HG02938 (cell line): Measurements from ENCODE around the gene ODC1.

Experiments
- ATAC-seq: cut with Tn5 transposase; IDR thresholded peaks from one replicate; pipeline ENCODE4 v1.9.1; 2021; ENCODE audit warnings: mild to moderate bottlenecking, moderate library complexity; ENCODE audit not compliant: unreplicated experiment

The ODC1 gene

DNA sequence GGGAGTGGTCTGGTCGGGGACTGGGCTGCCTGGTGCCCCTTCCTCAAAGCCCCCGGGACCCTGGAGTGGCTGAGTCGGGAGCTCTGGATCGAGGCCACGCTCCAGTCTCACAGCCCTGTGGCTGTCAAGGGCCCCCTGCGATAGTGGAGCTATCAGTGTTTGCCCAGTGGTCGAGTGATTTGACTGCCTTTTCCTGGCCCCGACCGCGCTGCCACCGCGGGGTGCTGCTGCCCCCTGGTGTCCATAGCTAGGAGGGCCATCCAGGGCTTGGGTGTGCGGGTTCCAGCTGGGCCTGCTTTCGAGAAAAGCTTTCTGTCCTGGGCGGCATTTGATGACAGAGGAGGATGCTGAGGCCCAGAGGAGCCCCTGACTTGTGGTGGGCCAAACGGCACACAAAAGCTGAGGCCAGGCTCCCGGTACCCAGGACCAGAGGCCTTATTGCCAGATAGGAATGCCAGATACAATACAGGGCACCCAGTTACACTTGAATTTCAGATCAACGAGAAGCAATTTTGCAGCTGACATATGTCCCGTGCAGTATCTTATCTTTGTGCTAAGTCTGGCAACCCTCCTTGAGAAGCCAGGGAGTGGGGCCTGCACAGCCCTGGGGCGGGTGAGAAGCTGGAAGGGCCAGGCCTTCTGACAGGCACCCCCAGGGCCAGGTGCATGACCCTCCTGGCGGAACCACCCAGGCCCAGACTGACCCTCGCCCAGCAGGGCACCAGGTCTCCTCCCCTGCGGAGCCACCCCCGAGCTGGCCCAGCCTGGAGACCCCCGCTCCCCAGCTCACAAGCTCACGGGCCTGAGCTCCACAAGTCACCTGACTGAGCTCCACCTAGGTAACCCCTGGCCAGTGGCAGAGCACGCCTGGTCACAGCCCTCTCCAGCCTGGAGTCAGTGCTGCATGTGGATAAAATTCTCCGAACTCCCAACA, 13.0 kb downstream of the ODC1 start:
- ATAC-seq, result peak; percentile 64

DNA sequence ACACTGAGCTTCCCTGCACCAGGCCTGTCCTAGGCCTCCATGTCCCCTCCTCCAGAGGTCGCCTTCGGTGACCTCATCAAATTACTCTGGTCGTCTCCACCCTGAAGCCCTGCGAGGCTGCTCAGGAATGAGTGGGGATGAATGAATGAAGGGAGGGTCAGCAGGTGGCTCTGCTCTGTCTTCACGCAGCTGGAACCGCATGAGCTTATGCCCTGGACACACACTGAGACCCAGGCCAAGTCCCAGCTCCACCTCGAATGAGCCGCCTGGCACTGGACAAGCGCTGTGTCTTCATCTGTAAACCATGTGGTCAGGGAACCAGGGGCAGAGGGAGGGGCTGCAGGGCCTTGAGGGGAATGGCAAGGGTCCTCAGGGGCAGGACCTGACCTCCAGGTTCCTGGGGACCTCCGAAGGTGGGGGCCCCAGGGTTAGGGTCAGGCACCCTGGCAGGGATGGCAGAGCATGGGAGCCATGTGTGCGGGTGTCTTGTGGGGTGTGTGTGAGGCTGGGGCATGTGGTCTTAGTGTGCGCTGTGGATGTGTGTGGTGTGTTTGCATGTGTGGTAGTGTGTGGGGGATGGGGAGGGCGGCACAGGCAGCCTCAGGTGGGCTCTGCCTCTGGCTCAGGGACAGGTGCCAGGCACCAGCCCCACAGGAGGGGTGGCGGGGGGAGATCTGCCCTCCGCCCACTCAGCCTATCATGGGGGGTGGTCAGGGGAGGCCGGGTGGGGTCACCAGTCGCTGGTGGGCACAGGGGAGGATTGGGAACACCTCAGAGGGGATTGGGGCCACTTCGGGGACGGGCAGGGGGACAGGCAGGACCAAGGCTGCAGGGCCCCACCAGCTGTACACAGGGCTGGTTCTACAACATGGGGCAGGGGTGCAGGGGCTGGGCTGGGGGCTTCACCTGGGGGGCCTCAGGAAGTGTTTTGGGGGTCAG, 13.9 kb downstream of the ODC1 start:
- ATAC-seq, result no peak

DNA sequence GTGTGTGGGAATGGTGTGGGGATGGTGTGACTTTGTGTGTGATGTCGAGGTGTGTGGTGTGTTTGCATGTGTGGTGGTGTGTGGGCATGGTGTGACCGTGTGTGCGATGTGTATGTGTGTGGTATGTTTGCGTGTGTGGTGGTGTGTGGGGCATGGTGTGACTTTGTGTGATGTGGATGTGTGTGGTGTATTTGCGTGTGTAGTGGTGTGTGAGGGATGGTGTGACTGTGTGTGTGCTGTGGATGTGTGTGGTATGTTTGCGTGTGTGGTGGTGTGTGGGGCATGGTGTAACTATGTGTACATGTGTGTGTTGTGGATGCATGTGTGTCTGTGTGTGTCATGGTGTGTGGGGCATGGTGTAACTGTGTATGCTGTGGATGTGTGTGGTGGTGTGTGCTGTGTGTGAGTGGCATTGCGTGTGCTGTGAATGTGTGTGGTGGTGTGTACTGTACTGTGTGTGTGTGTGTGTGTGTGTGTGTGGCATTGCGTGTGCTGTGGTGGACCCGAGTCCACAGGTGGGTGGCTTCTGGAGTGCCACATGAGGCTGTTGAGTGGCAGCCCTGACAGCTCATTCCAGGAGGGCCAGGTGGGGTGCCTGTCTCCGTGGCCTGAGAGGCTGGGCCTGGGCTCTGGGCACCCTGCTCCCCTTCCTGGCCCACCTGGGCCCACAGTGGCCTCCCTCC, 14.7 kb downstream of the ODC1 start:
- ATAC-seq, result no peak

DNA sequence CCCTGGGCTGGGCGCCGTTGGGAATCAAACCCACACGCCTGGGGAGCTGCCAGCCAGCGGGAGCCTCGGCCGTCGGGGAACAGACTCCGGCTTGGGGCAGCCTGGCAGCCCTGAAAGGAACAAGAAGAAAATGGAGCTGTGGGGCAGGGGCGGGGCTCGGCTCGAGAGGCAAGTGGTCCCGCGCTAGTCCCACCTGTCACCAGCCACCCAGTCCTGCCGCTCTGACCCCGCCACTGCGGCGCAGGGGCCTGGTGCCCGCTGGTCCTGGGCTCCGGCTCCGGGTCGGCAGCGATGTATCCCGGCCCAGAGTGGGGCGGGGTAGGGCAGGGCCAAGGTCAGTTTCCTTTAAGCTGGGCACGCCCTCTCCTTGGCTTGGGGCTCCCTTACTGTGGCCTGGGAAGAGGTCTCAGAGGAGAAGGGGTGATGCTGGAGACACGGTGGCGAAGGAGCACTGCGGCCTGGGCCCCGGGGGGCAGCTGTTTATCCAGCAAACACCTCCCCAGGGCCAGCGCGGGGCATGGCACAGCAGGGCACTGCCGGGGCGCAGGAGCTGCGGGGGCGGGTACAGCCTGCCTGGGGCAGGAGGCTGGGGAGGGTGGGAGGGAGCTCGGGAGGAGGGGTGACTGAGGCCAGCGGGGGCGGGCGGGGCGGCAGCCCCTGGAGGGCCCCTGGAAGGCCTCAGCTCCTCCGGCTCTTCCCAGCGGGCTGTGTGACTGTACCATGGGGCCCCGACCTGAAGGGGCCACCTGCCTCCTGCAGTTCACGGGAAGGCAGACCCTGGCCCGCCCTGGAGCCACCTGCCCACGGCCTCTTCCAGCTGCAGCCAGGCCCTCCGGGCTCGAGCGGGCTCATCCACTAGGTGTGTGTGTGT, 15.6 kb downstream of the ODC1 start:
- ATAC-seq, result no peak

DNA sequence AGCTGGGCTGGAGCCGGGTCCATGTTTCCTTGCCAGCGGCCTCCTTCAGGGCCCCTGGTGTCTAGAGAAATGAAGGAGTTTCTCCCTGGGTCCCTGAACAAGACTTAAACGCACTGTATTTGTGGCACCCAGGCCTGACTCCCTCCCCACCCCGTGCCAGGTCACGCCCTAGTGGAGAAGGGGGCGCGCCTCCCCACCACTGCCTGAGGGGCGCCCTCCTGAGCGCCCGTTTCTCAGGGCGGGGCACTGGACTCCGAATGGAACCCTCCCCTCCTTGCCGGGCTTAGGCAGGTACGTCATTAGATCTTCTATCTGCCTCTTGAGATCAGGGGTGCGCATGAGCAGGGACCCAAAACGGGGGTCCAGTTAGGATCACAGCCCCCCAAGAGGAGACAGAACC, 16.3 kb downstream of the ODC1 start:
- ATAC-seq, result no peak

DNA sequence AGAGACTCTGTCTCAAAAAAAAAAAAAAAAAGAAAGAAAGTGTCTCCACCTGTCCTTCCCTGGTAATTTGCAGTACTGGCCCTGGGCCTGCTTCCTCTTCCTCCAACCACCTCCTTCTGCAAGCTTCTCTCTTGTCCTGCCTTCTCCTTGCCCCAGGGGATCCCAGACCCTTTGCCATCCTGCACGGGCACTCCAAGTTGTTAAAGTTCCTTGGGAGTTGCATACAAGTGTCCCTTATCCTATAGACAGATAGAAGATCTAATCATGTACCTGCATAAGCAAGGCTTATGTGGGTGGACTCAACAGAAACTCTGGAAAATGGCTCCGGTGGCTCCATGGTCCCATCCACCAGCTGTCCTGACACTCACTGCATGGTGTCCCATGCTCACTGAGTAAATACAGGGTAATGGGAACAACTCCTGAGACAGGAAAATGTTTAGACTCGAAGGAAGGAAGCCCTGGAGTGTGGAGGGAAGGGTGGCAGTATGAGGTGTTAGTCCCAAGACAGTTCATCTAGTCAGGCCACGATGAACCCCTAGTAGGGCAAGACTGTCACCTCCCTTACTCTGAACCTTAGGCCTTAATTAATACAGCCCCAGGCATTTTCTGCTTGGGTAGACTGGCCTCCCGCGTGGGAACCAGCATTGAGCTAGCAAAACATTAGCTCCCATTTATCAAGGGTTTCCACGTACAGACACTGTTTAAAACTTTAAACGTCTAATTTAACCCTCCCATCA, 17.1 kb downstream of the ODC1 start:
- ATAC-seq, result no peak

DNA sequence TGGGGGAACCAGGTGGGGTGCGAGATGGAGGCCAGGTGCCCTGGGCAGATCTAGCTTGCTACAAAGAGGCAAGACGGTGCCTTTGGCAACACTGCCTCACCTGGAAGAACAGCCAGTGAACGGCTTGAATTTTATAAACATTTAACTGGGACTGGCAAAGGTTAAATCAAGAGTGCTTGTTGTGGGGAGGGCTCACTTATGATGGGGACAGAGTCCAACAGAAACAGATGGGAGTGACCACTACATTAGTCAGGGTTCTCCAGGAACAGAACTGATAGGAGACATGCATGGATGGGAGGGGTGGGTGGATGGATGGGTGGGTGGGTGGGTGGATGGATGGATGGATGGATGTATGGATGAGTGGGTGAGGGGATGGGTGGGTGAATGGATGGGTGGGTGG, 19.2 kb downstream of the ODC1 start:
- ATAC-seq, result no peak

DNA sequence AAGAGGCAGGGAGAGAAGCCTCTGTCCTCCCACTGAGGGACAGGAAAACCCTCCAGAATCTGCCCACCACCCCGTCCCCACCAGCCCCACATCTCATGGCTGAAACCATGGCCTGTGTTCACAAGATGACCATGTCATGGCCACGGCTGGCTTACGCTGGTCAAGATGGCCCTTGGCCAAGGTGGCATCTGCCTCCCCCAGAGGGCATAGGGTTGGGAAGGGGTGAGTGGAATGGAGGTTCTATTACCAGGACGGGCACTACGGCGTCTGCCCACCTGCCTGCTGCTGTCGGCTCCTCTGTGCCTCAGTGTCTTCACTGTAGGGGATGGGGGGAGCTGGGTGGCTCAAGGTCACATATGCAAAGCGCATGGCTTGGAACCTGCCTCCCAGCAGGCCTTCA, 19.8 kb downstream of the ODC1 start:
- no peak for ATAC-seq

DNA sequence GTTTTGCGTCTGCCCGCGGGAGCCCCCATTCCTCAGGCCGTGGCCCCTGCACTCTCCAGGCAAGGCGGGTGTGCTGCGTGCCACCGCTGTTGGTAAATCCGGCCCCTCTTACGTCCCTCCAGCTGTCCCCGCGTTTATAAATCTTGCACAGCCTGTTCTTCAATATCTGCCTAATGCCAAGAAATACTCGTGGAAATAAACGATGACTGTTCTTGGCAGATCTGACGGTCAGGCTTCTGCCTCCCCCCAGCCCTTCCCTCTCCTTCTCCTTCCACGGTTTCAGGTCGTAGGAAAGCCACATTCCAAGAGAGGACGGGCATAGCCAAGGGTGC, 20.5 kb downstream of the ODC1 start:
- ATAC-seq, result no peak

DNA sequence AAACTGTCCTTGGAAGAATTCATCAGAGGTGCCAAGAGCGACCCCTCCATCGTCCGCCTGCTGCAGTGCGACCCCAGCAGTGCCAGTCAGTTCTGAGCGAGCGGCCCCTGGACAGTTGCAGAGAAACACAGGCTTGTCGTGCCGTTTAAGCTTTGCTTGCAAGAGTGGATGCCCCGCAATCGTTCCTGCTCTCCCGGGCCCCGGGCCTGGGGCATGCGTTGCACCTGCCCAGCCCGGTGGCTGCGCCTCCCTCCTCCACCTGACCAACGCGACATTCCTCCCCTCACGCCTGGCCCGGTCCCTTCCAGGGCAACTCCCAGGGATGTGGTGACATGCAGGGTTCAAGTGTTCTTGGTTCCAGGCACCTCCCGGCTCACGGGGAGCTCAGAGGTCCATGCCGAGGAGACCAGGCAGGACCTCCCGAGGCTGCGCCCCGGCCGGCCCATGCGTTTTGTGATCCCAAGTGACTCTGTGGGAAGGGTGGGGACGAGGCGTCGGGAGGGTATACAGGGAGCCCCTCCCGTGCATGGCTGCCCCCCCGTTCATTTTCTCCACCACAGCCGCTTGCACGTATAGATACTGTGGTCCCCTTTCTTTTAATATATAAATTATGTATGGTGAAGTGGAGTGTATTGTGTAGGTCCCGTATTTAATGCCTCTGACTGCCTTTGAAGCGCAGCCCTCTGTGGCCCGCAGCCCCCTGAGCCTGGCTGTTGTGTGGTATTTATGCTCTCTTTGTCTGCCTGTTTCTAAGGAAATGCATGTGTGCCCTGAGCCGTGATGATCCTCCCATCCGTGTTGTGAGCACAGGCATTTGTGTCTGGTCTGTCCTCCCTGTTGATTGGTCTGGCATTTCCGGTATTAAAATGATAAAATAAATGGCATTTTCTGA, 21.2 kb downstream of the ODC1 start:
- no peak for ATAC-seq

DNA sequence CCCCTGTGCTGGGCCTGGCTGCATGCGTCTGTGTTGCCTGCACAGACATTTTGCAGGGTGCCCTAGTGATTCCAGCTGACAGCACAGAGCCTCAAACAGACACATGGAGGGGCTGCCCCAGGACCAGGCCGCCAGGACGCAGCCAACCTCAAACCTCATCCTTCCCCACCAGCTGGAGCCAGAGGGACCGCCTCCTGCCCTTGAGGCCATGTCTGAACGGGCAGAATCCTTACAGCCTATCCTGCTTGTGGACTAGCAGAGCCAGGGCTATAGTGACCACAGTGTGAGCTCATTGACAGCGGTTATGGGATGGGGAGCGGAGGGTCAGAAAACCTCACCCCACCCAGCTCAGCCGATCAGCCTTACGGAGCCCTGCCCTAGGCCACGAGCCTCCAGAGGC, 22.4 kb downstream of the ODC1 start:
- ATAC-seq, result no peak

DNA sequence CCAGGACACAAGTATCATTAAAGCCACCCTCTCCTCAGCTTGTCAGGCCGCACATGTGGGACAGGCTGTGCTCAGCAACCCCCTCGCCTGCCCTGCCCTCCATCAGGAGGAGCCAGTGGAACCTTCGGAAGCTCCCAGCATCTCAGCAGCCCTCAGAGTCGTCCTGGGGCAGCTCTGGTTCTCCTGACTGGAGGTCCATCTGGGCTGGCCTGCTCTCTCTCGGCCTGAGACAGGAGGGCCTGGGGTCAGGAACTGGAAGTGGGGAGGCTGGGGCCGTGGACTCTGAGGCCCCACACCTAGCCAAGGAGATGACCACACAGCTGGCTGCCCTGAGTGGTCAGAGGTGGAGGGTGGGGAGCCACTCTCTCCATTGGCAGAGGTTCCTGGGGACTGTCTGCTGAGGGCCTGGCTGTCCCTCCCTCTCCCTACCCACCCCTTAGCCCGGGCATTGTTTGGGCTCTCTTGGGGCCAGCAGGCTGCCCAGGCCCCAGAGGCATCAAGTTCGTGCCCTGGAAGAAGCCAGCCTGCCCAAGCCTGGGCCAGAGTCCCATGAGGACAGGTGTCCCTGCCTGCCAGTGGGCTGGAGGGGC, 23.1 kb downstream of the ODC1 start:
- ATAC-seq, result no peak

DNA sequence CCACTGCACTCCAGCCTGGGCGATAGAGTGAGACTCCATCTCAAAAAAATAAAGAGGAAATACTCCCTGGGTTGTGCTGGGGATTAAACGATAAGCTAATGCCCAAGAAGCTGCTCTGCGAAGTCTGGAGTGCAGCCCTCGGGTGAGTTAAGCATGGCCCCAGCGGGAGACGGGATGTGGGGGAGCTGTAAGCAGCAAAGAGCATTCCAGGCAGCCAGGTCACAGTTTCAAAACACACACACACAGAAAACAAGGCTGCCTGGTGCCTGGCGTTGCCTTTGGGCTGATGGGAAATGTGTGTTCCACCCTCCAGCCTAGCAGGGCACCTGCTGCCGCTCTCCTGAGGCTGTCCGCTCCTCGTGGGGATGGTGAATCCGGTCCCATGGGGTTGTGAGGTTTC, 24.1 kb downstream of the ODC1 start:
- no peak for ATAC-seq

DNA sequence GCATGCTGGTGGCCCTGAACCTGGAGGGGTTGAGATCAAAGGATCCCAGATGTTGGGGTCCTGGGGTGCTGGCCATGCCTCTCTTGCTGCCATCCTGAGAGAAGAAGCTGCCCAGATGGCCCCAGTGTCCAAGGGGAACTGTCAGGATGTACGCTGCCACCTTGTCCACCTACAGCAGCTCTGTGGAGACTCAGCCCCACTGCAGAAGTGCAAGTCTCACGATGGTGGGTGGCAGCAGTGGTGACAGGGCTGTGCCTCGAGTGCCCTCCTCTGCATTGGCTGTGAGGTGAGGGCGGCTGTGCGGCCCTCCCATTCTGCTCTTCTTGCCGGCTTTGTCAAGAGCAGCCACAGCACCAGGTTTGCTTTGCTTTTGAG, 24.7 kb downstream of the ODC1 start:
- ATAC-seq, result no peak

DNA sequence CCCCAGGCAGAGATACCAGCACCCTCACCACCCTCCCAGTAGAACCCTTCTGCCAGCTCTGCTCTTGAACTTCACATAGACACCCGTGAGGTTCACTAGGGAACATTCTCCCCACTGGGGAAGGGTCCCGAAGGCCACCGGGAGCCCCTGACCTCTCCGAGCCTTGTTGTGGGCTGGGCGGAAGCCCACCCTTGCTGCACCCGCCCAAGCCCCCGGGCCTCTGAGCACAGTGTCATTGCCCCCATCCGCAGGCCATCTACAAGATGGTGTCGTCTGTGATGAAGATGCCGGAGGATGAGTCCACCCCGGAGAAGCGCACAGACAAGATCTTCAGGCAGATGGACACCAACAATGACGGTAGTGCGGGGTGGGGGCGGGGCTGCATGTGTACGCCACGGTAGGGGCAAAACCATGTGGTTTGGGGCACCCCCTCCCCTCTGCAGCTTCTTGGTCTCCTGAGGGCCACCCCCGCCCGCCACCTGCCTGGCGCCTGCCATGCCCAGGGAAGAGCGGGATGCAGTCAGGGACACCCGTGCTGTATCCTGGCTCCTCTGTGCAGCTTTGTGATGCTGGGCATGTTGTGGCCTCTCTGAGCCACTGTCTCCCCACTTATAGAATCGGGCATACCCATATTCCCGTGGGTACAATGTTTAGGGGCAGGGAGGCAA, 25.3 kb downstream of the ODC1 start:
- no peak for ATAC-seq

DNA sequence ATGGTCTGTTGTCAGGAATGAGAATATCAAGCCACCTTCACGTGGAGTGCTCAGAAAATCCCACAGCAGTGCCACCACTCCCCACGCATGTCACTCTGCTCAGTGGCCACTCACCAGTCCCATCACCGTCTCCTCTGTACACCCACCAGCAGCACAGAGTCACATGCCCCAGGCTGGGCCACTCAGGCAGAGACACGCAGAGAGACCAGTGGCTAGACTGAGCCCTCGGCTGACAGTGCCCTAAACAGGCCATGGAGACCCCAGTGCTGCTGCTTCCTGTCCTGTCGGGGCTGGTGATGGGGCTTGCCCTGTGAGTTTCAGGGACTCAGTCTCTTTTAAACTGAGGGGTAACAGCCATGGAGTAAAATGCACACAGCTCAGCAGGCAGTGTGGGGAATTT, 25.9 kb downstream of the ODC1 start:
- ATAC-seq, result no peak

DNA sequence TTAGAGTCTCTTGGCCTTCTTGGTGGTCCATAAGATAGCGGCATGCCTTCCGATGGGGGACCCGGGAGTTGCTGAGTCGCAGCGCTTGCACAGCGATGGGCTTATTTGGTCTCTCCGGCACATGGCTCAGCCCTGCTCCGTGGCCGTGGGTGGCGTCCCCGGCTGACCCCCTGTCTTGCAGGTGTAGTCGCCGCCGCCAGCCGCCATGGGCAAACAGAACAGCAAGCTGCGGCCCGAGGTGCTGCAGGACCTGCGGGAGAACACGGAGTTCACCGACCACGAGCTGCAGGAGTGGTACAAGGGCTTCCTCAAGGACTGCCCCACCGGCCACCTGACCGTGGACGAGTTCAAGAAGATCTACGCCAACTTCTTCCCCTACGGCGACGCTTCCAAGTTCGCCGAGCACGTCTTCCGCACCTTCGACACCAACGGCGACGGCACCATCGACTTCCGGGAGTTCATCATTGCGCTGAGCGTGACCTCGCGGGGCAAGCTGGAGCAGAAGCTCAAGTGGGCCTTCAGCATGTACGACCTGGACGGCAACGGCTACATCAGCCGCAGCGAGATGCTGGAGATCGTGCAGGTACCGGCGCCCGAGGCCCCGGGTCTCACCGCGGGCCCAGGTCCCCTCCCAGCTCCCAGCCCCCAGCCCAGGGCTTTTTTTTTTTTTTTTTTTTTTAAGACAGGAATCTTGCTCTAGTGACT, 28.4 kb downstream of the ODC1 start:
- ATAC-seq, result no peak
